Measurements from ENCODE around the gene CDIP1.

GRCh38 chr16:4524571-4524970 lies 14.0 kb downstream of the CDIP1 start:
- TF ChIP-seq CTCF (conservative IDR thresholded peaks at IDR 0.05) (no peak), ZFX (IDR thresholded peaks at IDR 0.05) (no peak)
